ENCODE measurements around the gene NDC80. TPM values are rescaled to one million over a fixed set of nuclear protein-coding genes. Genes with fewer than 3 reads are reported as not detected.
A peak's percentile ranks its signal among the peaks of the same experiment; 100 is the strongest.
"Not testable (repeated sequence)": the region's sequence is repeated elsewhere in the genome, so short reads cannot be mapped to it uniquely, and the experiment has no call there.

The NDC80 gene
- polyA plus RNA-seq, 4 donors: 0.81 to 16.0 (median 6.9) TPM

- Histone ChIP-seq H3K4me3 (ENCODE audit: low read depth in 1 of 3, low read length in 3 of 3) (no peak overlapping the region), H3K27me3 (ENCODE audit: control insufficient read depth in 3 of 3, insufficient read depth in 3 of 3, low read length in 3 of 3) (no peaks in the 10 kb centered on the region), H3K9me3 (ENCODE audit: control insufficient read depth in 2 of 2, insufficient read depth in 1 of 2, low read depth in 1 of 2, low read length in 1 of 2) (no peaks in the 10 kb centered on the region), H3K27ac (ENCODE audit: low read depth in 1 of 3, low read length in 2 of 3) (no peak overlapping the region), H3K36me3 (ENCODE audit: control insufficient read depth in 3 of 3, insufficient read depth in 2 of 3, low read depth in 1 of 3, low read length in 3 of 3) (peaks cover 0 to 2% (median 2%) of the 10 kb centered on the region in 3 donors), H3K4me1 (ENCODE audit: control insufficient read depth in 3 of 3, insufficient read depth in 2 of 3, low read depth in 1 of 3, low read length in 2 of 3) (no peaks in the 10 kb centered on the region)
- WGBS, 3 donors: 93 to 100% (median 96%) methylated on average over 1 of the region's 1 CpG
- FAIRE-seq: no peak
- no peak for DNase-seq
These were observed 35.9 kb upstream of the NDC80 start for GRCh38 chr18:2535419-2535910.

DNA sequence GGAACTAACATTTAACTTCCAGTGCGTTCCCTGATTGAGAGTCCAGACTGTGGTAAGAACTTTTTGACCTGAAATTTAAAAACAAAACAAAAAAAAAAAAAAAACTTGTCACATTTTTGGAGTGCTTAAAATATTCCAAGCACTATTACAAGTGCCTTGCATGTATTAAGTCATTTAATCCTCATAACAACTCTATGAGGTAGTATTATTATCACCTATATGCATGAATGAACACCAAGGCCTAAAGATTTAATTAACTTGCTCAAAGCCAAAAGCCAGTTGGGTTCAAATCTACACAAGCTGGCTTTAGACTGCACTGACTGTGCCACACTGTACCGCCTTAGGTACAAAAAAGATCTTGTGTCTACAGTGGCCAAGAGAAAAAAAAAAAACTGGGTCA lies 35.3 kb upstream of the NDC80 start:
- H3K27me3 ChIP-seq (ENCODE audit: control insufficient read depth in 3 of 3, insufficient read depth in 3 of 3, low read length in 3 of 3): no peaks in the 10 kb centered on the region
- H3K27ac ChIP-seq (ENCODE audit: low read depth in 1 of 3, low read length in 2 of 3): no peak overlapping the region
- FAIRE-seq: no peak
- no peaks in the 10 kb centered on the region for H3K4me1 ChIP-seq (ENCODE audit: control insufficient read depth in 3 of 3, insufficient read depth in 2 of 3, low read depth in 1 of 3, low read length in 2 of 3)
- no peak overlapping the region for H3K4me3 ChIP-seq (ENCODE audit: low read depth in 1 of 3, low read length in 3 of 3)
- peaks cover 0 to 4% (median 2%) of the 10 kb centered on the region in 3 donors for H3K36me3 ChIP-seq (ENCODE audit: control insufficient read depth in 3 of 3, insufficient read depth in 2 of 3, low read depth in 1 of 3, low read length in 3 of 3)
- H3K9me3 ChIP-seq (ENCODE audit: control insufficient read depth in 2 of 2, insufficient read depth in 1 of 2, low read depth in 1 of 2, low read length in 1 of 2): no peaks in the 10 kb centered on the region
- no peak for DNase-seq
- WGBS, 3 donors: 64 to 97% (median 78%) methylated on average over 2 of the region's 2 CpGs

- 71 to 93% (median 87%) methylated on average over 4 of the region's 4 CpGs for WGBS, 3 donors
- Histone ChIP-seq H3K36me3 (ENCODE audit: control insufficient read depth in 3 of 3, insufficient read depth in 2 of 3, low read depth in 1 of 3, low read length in 3 of 3) (peaks cover 0 to 4% (median 2%) of the 10 kb centered on the region in 3 donors), H3K9me3 (ENCODE audit: control insufficient read depth in 2 of 2, insufficient read depth in 1 of 2, low read depth in 1 of 2, low read length in 1 of 2) (no peaks in the 10 kb centered on the region), H3K27ac (ENCODE audit: low read depth in 1 of 3, low read length in 2 of 3) (no peak overlapping the region), H3K4me3 (ENCODE audit: low read depth in 1 of 3, low read length in 3 of 3) (no peak overlapping the region), H3K4me1 (ENCODE audit: control insufficient read depth in 3 of 3, insufficient read depth in 2 of 3, low read depth in 1 of 3, low read length in 2 of 3) (no peaks in the 10 kb centered on the region), H3K27me3 (ENCODE audit: control insufficient read depth in 3 of 3, insufficient read depth in 3 of 3, low read length in 3 of 3) (no peaks in the 10 kb centered on the region)
- DNase-seq (no peak), FAIRE-seq (no peak)
These were observed 34.9 kb upstream of the NDC80 start for GRCh38 chr18:2536493-2536892.

GRCh38 chr18:2537296-2537695 lies 34.1 kb upstream of the NDC80 start:
- 53 to 58% (median 57%) methylated on average over 3 of the region's 3 CpGs for WGBS, 3 donors

DNA sequence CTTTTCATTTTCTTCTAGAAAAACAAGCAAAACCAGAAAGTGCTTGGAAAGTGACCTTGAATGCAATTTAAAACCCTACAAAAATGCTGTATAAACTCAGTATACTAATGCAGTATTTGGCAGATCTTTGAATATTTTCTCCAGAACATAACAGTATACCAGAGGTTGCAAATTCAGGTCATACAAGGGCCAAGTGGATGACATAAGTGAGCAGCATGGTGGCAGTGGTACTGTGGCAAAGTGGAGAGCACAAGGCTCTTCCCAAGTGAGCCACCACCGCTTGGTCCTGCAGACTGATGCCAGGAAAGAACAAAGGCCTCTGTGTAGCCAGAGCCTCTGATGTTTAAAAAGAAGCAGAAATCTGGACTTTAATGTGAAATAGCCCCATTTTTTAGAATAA lies 33.1 kb upstream of the NDC80 start:
- H3K27ac ChIP-seq (ENCODE audit: low read depth in 1 of 3, low read length in 2 of 3): no peak overlapping the region
- H3K9me3 ChIP-seq (ENCODE audit: control insufficient read depth in 2 of 2, insufficient read depth in 1 of 2, low read depth in 1 of 2, low read length in 1 of 2): no peaks in the 10 kb centered on the region
- H3K4me3 ChIP-seq (ENCODE audit: low read depth in 1 of 3, low read length in 3 of 3): no peak overlapping the region
- FAIRE-seq (no peak), DNase-seq (no peak)
- 90 to 100% (median 95%) methylated on average over 1 of the region's 1 CpG for WGBS, 3 donors
- H3K36me3 ChIP-seq (ENCODE audit: control insufficient read depth in 3 of 3, insufficient read depth in 2 of 3, low read depth in 1 of 3, low read length in 3 of 3): peaks cover 0 to 4% (median 2%) of the 10 kb centered on the region in 3 donors
- H3K27me3 ChIP-seq (ENCODE audit: control insufficient read depth in 3 of 3, insufficient read depth in 3 of 3, low read length in 3 of 3): no peaks in the 10 kb centered on the region
- H3K4me1 ChIP-seq (ENCODE audit: control insufficient read depth in 3 of 3, insufficient read depth in 2 of 3, low read depth in 1 of 3, low read length in 2 of 3): no peaks in the 10 kb centered on the region

More at GRCh38 chr18:2537296-2537695, 34.1 kb upstream of the NDC80 start:
- FAIRE-seq (no peak), DNase-seq (no peak)
- H3K4me1 ChIP-seq (ENCODE audit: control insufficient read depth in 3 of 3, insufficient read depth in 2 of 3, low read depth in 1 of 3, low read length in 2 of 3): no peaks in the 10 kb centered on the region
- no peaks in the 10 kb centered on the region for H3K27me3 ChIP-seq (ENCODE audit: control insufficient read depth in 3 of 3, insufficient read depth in 3 of 3, low read length in 3 of 3)
- no peaks in the 10 kb centered on the region for H3K9me3 ChIP-seq (ENCODE audit: control insufficient read depth in 2 of 2, insufficient read depth in 1 of 2, low read depth in 1 of 2, low read length in 1 of 2)
- peaks cover 0 to 4% (median 2%) of the 10 kb centered on the region in 3 donors for H3K36me3 ChIP-seq (ENCODE audit: control insufficient read depth in 3 of 3, insufficient read depth in 2 of 3, low read depth in 1 of 3, low read length in 3 of 3)
- no peak overlapping the region for H3K27ac ChIP-seq (ENCODE audit: low read depth in 1 of 3, low read length in 2 of 3)
- no peak overlapping the region for H3K4me3 ChIP-seq (ENCODE audit: low read depth in 1 of 3, low read length in 3 of 3)

- 6 to 38% (median 34%) methylated on average over 1 of the region's 1 CpG for WGBS, 3 donors
- peak in 1 of 2 donors; percentile 17 for DNase-seq
- FAIRE-seq: no peak
- H3K27me3 ChIP-seq (ENCODE audit: control insufficient read depth in 3 of 3, insufficient read depth in 3 of 3, low read length in 3 of 3): no peaks in the 10 kb centered on the region
- H3K9me3 ChIP-seq (ENCODE audit: control insufficient read depth in 2 of 2, insufficient read depth in 1 of 2, low read depth in 1 of 2, low read length in 1 of 2): no peaks in the 10 kb centered on the region
- H3K4me1 ChIP-seq (ENCODE audit: control insufficient read depth in 3 of 3, insufficient read depth in 2 of 3, low read depth in 1 of 3, low read length in 2 of 3): no peaks in the 10 kb centered on the region
- no peak overlapping the region for H3K4me3 ChIP-seq (ENCODE audit: low read depth in 1 of 3, low read length in 3 of 3)
- H3K27ac ChIP-seq (ENCODE audit: low read depth in 1 of 3, low read length in 2 of 3): no peak overlapping the region
- peaks cover 0 to 6% (median 2%) of the 10 kb centered on the region in 3 donors for H3K36me3 ChIP-seq (ENCODE audit: control insufficient read depth in 3 of 3, insufficient read depth in 2 of 3, low read depth in 1 of 3, low read length in 3 of 3)
These were observed 32.5 kb upstream of the NDC80 start for GRCh38 chr18:2538844-2539243.

DNA sequence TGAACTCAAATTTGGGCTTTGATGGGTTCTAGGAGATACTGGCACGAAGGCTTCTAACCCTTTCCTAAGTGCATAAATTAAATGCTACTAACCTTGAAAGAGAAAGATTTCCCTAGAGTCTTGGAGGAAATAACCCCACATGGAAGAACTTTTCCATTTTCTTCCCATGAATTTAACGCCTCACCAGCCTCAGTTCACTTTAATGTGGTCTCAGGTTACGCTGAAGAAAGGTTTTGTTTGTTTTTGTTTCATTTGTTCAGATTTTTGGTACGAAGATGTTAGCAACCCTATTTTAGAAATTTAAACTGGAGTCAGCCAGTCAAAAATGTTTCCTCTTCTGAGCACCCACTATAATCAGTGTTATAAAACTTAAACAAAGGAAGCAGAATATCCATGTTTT lies 30.8 kb upstream of the NDC80 start:
- H3K9me3 ChIP-seq (ENCODE audit: control insufficient read depth in 2 of 2, insufficient read depth in 1 of 2, low read depth in 1 of 2, low read length in 1 of 2): no peaks in the 10 kb centered on the region
- no peaks in the 10 kb centered on the region for H3K27me3 ChIP-seq (ENCODE audit: control insufficient read depth in 3 of 3, insufficient read depth in 3 of 3, low read length in 3 of 3)
- FAIRE-seq (no peak), DNase-seq (no peak)
- no peak overlapping the region for H3K27ac ChIP-seq (ENCODE audit: low read depth in 1 of 3, low read length in 2 of 3)
- 89 to 96% (median 90%) methylated on average over 4 of the region's 4 CpGs for WGBS, 3 donors
- H3K4me3 ChIP-seq (ENCODE audit: low read depth in 1 of 3, low read length in 3 of 3): no peak overlapping the region
- no peaks in the 10 kb centered on the region for H3K4me1 ChIP-seq (ENCODE audit: control insufficient read depth in 3 of 3, insufficient read depth in 2 of 3, low read depth in 1 of 3, low read length in 2 of 3)
- H3K36me3 ChIP-seq (ENCODE audit: control insufficient read depth in 3 of 3, insufficient read depth in 2 of 3, low read depth in 1 of 3, low read length in 3 of 3): peaks cover 0 to 6% (median 2%) of the 10 kb centered on the region in 3 donors

- DNase-seq: peak; percentile 21 to 38
- not testable (repeated sequence) for H3K9me3 ChIP-seq (ENCODE audit: control insufficient read depth in 2 of 2, insufficient read depth in 1 of 2, low read depth in 1 of 2, low read length in 1 of 2); H3K27me3 ChIP-seq (ENCODE audit: control insufficient read depth in 3 of 3, insufficient read depth in 3 of 3, low read length in 3 of 3); H3K4me1 ChIP-seq (ENCODE audit: control insufficient read depth in 3 of 3, insufficient read depth in 2 of 3, low read depth in 1 of 3, low read length in 2 of 3); H3K36me3 ChIP-seq (ENCODE audit: control insufficient read depth in 3 of 3, insufficient read depth in 2 of 3, low read depth in 1 of 3, low read length in 3 of 3); H3K4me3 ChIP-seq (ENCODE audit: low read depth in 1 of 3, low read length in 3 of 3); FAIRE-seq; H3K27ac ChIP-seq (ENCODE audit: low read depth in 1 of 3, low read length in 2 of 3)
- no CpG with 5 or more reads among the region's 3 CpGs for whole genome bisulfite sequencing, 3 donors
These were observed 29.3 kb upstream of the NDC80 start for GRCh38 chr18:2541925-2542563.

GRCh38 chr18:2545155-2545554 lies 26.2 kb upstream of the NDC80 start:
- no peak overlapping the region for H3K27ac ChIP-seq (ENCODE audit: low read depth in 1 of 3, low read length in 2 of 3)
- peaks cover 0 to 8% (median 0%) of the 10 kb centered on the region in 3 donors for H3K36me3 ChIP-seq (ENCODE audit: control insufficient read depth in 3 of 3, insufficient read depth in 2 of 3, low read depth in 1 of 3, low read length in 3 of 3)
- no peaks in the 10 kb centered on the region for H3K4me1 ChIP-seq (ENCODE audit: control insufficient read depth in 3 of 3, insufficient read depth in 2 of 3, low read depth in 1 of 3, low read length in 2 of 3)
- no peaks in the 10 kb centered on the region for H3K9me3 ChIP-seq (ENCODE audit: control insufficient read depth in 2 of 2, insufficient read depth in 1 of 2, low read depth in 1 of 2, low read length in 1 of 2)
- FAIRE-seq (no peak), DNase-seq (no peak)
- no peaks in the 10 kb centered on the region for H3K27me3 ChIP-seq (ENCODE audit: control insufficient read depth in 3 of 3, insufficient read depth in 3 of 3, low read length in 3 of 3)
- WGBS, 3 donors: 28 to 54% (median 37%) methylated on average over 2 of the region's 2 CpGs
- H3K4me3 ChIP-seq (ENCODE audit: low read depth in 1 of 3, low read length in 3 of 3): no peak overlapping the region

All from small intestine (tissue), 7 donors.